ENCODE results near the gene VARS1. TPM values are rescaled to one million over a fixed set of nuclear protein-coding genes. Genes with fewer than 3 reads are reported as not detected.

Gene VARS1
- total and polyA plus RNA-seq, 2 of the 8 experiments (the other 6 are each of a cell fraction or from before 2014, with no cell fraction given): 53.5 to 162 TPM

GRCh38 chr6:31838968-31839367, 43.4 kb upstream of the VARS1 start (continued):
- TF ChIP-seq CHD7 (IDR thresholded peaks at IDR 0.05; ENCODE audit: insufficient replicate concordance, low read length) (no peak), SP1 (IDR thresholded peaks at IDR 0.05; ENCODE audit: low read depth, low read length) (no peak), HDAC2 (IDR thresholded peaks at IDR 0.05; ENCODE audit: borderline replicate concordance in 1 of 2, low read depth in 2 of 2, low read length in 2 of 2) (no peak), RFX5 (IDR thresholded peaks at IDR 0.05; ENCODE audit: borderline replicate concordance, low read depth, low read length) (no peak), BACH1 (IDR thresholded peaks at IDR 0.05; ENCODE audit: low read length) (no peak), PHF8 (conservative IDR thresholded peaks at IDR 0.05; ENCODE audit: low read depth, low read length) (no peak), RBBP5 (IDR thresholded peaks at IDR 0.05; ENCODE audit: borderline replicate concordance, low read depth, low read length) (no peak), CTBP2 (IDR thresholded peaks at IDR 0.05; ENCODE audit: borderline replicate concordance, insufficient read depth, insufficient read length, low read length) (no peak), GABPA (IDR thresholded peaks at IDR 0.05; ENCODE audit: borderline replicate concordance, insufficient read depth, low read length) (no peak)
